Right lobe of liver (tissue), 4 donors: Measurements from ENCODE around the gene GDNF.

Source experiments
- POLR2A ChIP-seq: fragments of 450-650 bp; IDR thresholded peaks from one replicate; pipeline ENCODE4 v1.6.1; 2017; ENCODE audit warnings: antibody characterized with exemption, mild to moderate bottlenecking
- TF ChIP-seq, protein P1 (sequence below), 4 donors: fragments of 200-600 bp in 3 of 4; fragments of 450-650 bp in 1 of 4; IDR thresholded peaks; one replicate each; pipeline versions ENCODE4 v1.5.1 to v1.8.0; 2016 to 2022; ENCODE audit warnings: antibody characterized with exemption in 4 of 4, mild to moderate bottlenecking in 2 of 4
- donor health status: DM: no; HTN: no; CAD: no.
- donor health status: DM: no; HTN: no; CAD: no.
- donor health status: DM: no; HTN: yes; CAD: no.

GRCh38 chr5:37837414-37838032 lies 2.3 kb downstream of the GDNF start:
- TF ChIP-seq, protein P1, sequence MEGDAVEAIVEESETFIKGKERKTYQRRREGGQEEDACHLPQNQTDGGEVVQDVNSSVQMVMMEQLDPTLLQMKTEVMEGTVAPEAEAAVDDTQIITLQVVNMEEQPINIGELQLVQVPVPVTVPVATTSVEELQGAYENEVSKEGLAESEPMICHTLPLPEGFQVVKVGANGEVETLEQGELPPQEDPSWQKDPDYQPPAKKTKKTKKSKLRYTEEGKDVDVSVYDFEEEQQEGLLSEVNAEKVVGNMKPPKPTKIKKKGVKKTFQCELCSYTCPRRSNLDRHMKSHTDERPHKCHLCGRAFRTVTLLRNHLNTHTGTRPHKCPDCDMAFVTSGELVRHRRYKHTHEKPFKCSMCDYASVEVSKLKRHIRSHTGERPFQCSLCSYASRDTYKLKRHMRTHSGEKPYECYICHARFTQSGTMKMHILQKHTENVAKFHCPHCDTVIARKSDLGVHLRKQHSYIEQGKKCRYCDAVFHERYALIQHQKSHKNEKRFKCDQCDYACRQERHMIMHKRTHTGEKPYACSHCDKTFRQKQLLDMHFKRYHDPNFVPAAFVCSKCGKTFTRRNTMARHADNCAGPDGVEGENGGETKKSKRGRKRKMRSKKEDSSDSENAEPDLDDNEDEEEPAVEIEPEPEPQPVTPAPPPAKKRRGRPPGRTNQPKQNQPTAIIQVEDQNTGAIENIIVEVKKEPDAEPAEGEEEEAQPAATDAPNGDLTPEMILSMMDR (IDR thresholded peaks at IDR 0.05) = peak; percentile 80 to 90 (median 86)
- TF ChIP-seq POLR2A = no peak
